HEK293 (cell line): ENCODE data around the gene APOC3.

Source experiments
- MZF1 ChIP-seq: fragments of 450-650 bp; formaldehyde crosslinking; IDR thresholded peaks from 2 replicates; pipeline ENCODE4 v1.5.1; 2017; ENCODE audit warnings: missing biosample characterization, missing genetic modification characterization, borderline replicate concordance
- SCRT2 ChIP-seq: fragments of 450-650 bp; formaldehyde crosslinking; IDR thresholded peaks from 2 replicates; pipeline ENCODE4 v1.5.1; 2016; ENCODE audit warnings: missing biosample characterization, missing genetic modification characterization
- SETDB1 ChIP-seq: IDR thresholded peaks from one replicate; pipeline ENCODE4 v1.6.1; 2017; ENCODE audit warnings: mild to moderate bottlenecking, low read length, moderate library complexity, mixed read lengths; ENCODE audit not compliant: insufficient read length
- SP2 ChIP-seq: fragments of 450-650 bp; formaldehyde crosslinking; IDR thresholded peaks from 2 replicates; pipeline ENCODE4 v1.5.1; 2016; ENCODE audit warnings: missing biosample characterization, missing genetic modification characterization
- ZBTB1 ChIP-seq: fragments of 450-650 bp; formaldehyde crosslinking; IDR thresholded peaks from 2 replicates; pipeline ENCODE4 v1.5.1; 2016; ENCODE audit warnings: missing biosample characterization, missing genetic modification characterization
- ZBTB17 ChIP-seq: fragments of 450-650 bp; formaldehyde crosslinking; IDR thresholded peaks from 2 replicates; pipeline ENCODE4 v1.5.1; 2016; ENCODE audit warnings: missing biosample characterization, missing genetic modification characterization
- ZNF24 ChIP-seq: fragments of 450-650 bp; formaldehyde crosslinking; IDR thresholded peaks from 2 replicates; pipeline ENCODE4 v1.5.1; 2016; ENCODE audit warnings: missing biosample characterization, missing genetic modification characterization
- ZNF548 ChIP-seq: fragments of 450-650 bp; formaldehyde crosslinking; IDR thresholded peaks from 2 replicates; pipeline ENCODE4 v1.5.1; 2016; ENCODE audit warnings: missing biosample characterization, missing genetic modification characterization
- ZNF654 ChIP-seq: fragments of 450-650 bp; formaldehyde crosslinking; IDR thresholded peaks from 2 replicates; pipeline ENCODE4 v1.5.1; 2016; ENCODE audit warnings: low read depth, missing biosample characterization, missing genetic modification characterization
- ZNF776 ChIP-seq: fragments of 450-650 bp; formaldehyde crosslinking; IDR thresholded peaks from 2 replicates; pipeline ENCODE4 v1.5.0; 2017; ENCODE audit warnings: missing biosample characterization, missing genetic modification characterization, borderline replicate concordance
- ZNF792 ChIP-seq: fragments of 450-650 bp; formaldehyde crosslinking; IDR thresholded peaks from 2 replicates; pipeline ENCODE4 v1.5.1; 2016; ENCODE audit warnings: missing biosample characterization, missing genetic modification characterization
- TF ChIP-seq, protein P1 (sequence below): fragments of 450-650 bp; formaldehyde crosslinking; IDR thresholded peaks from 2 replicates; pipeline ENCODE4 v1.5.1; 2016; ENCODE audit warnings: missing biosample characterization, missing genetic modification characterization
- TF ChIP-seq, protein P2 (sequence below): fragments of 450-650 bp; formaldehyde crosslinking; conservative IDR thresholded peaks from 2 replicates; pipeline ENCODE4 v1.5.1; 2016; ENCODE audit warnings: low read depth, missing biosample characterization, missing genetic modification characterization
- TF ChIP-seq, protein P3 (sequence below): fragments of 450-650 bp; formaldehyde crosslinking; optimal IDR thresholded peaks from 2 replicates; pipeline ENCODE3; 2016; ENCODE audit warnings: missing biosample characterization, mild to moderate bottlenecking, missing genetic modification characterization

DNA sequence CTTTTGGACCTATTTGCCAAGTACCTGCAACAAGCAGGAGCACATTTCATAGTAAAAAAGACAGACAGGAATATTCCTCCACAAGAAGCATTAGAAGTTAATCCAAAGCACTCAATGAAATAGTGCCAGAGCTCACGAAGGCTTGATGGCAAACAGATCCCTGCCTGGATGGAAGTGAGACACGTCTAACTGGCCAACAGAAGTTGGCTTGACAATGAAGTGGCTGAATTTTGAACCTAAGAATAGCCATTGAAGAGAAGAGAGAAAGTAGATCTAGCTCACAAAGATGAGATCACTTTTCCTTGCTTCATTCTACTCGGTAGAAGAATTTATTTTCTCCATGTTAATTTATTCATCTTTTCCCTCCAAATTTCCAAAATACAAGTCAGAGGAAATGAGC, 38.4 kb downstream of the APOC3 start:
- TF ChIP-seq SP2 (tag by site-specific recombination) (no peak), ZNF548 (tag by site-specific recombination) (no peak), SETDB1 (no peak), ZNF24 (tag by site-specific recombination) (no peak), ZNF792 (tag by site-specific recombination) (no peak), ZNF776 (tag by site-specific recombination) (no peak), MZF1 (no peak), ZBTB1 (tag by site-specific recombination) (no peak), ZBTB17 (no peak), SCRT2 (tag by site-specific recombination) (no peak), ZNF654 (no peak)
- TF ChIP-seq, protein P1, sequence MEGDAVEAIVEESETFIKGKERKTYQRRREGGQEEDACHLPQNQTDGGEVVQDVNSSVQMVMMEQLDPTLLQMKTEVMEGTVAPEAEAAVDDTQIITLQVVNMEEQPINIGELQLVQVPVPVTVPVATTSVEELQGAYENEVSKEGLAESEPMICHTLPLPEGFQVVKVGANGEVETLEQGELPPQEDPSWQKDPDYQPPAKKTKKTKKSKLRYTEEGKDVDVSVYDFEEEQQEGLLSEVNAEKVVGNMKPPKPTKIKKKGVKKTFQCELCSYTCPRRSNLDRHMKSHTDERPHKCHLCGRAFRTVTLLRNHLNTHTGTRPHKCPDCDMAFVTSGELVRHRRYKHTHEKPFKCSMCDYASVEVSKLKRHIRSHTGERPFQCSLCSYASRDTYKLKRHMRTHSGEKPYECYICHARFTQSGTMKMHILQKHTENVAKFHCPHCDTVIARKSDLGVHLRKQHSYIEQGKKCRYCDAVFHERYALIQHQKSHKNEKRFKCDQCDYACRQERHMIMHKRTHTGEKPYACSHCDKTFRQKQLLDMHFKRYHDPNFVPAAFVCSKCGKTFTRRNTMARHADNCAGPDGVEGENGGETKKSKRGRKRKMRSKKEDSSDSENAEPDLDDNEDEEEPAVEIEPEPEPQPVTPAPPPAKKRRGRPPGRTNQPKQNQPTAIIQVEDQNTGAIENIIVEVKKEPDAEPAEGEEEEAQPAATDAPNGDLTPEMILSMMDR (tag by site-specific recombination), result no peak
- TF ChIP-seq, protein P2, sequence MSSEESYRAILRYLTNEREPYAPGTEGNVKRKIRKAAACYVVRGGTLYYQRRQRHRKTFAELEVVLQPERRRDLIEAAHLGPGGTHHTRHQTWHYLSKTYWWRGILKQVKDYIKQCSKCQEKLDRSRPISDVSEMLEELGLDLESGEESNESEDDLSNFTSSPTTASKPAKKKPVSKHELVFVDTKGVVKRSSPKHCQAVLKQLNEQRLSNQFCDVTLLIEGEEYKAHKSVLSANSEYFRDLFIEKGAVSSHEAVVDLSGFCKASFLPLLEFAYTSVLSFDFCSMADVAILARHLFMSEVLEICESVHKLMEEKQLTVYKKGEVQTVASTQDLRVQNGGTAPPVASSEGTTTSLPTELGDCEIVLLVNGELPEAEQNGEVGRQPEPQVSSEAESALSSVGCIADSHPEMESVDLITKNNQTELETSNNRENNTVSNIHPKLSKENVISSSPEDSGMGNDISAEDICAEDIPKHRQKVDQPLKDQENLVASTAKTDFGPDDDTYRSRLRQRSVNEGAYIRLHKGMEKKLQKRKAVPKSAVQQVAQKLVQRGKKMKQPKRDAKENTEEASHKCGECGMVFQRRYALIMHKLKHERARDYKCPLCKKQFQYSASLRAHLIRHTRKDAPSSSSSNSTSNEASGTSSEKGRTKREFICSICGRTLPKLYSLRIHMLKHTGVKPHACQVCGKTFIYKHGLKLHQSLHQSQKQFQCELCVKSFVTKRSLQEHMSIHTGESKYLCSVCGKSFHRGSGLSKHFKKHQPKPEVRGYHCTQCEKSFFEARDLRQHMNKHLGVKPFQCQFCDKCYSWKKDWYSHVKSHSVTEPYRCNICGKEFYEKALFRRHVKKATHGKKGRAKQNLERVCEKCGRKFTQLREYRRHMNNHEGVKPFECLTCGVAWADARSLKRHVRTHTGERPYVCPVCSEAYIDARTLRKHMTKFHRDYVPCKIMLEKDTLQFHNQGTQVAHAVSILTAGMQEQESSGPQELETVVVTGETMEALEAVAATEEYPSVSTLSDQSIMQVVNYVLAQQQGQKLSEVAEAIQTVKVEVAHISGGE (tag by site-specific recombination), result no peak
- TF ChIP-seq, protein P3, sequence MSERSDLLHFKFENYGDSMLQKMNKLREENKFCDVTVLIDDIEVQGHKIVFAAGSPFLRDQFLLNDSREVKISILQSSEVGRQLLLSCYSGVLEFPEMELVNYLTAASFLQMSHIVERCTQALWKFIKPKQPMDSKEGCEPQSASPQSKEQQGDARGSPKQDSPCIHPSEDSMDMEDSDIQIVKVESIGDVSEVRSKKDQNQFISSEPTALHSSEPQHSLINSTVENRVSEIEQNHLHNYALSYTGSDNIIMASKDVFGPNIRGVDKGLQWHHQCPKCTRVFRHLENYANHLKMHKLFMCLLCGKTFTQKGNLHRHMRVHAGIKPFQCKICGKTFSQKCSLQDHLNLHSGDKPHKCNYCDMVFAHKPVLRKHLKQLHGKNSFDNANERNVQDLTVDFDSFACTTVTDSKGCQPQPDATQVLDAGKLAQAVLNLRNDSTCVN (tag by site-specific recombination), result no peak
